ENCODE results near the gene DPYSL4. TPM values are rescaled to one million over a fixed set of nuclear protein-coding genes. Genes with fewer than 3 reads are reported as not detected.

The DPYSL4 gene
- total and polyA plus RNA-seq, 2 of the 4 experiments (the other 2 are of a cell fraction): 8.1 to 30.5 TPM

- H2BK20ac ChIP-seq (ENCODE audit: low read depth, low read length): no peak overlapping the region
- TF ChIP-seq RCOR1 (IDR thresholded peaks at IDR 0.05; ENCODE audit: insufficient replicate concordance, low read length): no peak
- no peak for TF ChIP-seq POLR2A (IDR thresholded peaks at IDR 0.05; ENCODE audit: low read depth, low read length)
- no peak for TF ChIP-seq ELK1 (IDR thresholded peaks at IDR 0.05; ENCODE audit: borderline replicate concordance, low read depth, low read length)
- no peak for TF ChIP-seq BHLHE40 (IDR thresholded peaks at IDR 0.05; ENCODE audit: low read depth, low read length)
- no peak for TF ChIP-seq CTCF (conservative IDR thresholded peaks at IDR 0.05; ENCODE audit: low read depth, low read length)
- TF ChIP-seq USF2 (IDR thresholded peaks at IDR 0.05; ENCODE audit: low read depth, low read length): no peak
- no peak for TF ChIP-seq CEBPB (IDR thresholded peaks at IDR 0.05; ENCODE audit: low read depth, low read length)
- TF ChIP-seq NFE2L2 (IDR thresholded peaks at IDR 0.05; ENCODE audit: low read depth, low read length): no peak
- TF ChIP-seq RFX5 (IDR thresholded peaks at IDR 0.05; ENCODE audit: low read depth, low read length): no peak
- no peak for TF ChIP-seq MXI1 (IDR thresholded peaks at IDR 0.05; ENCODE audit: borderline replicate concordance, low read depth, low read length)
- TF ChIP-seq MAFK (IDR thresholded peaks at IDR 0.05; ENCODE audit: low read depth, low read length): no peak
- no peak for TF ChIP-seq MAZ (IDR thresholded peaks at IDR 0.05; ENCODE audit: borderline replicate concordance, low read depth, low read length)
- no peak for TF ChIP-seq FOS (IDR thresholded peaks at IDR 0.05; ENCODE audit: low read depth, low read length)
- TF ChIP-seq CHD1 (IDR thresholded peaks at IDR 0.05; ENCODE audit: low read depth, low read length): no peak
- TF ChIP-seq SMC3 (IDR thresholded peaks at IDR 0.05; ENCODE audit: low read depth, low read length): no peak
- TF ChIP-seq RAD21 (IDR thresholded peaks at IDR 0.05; ENCODE audit: low read length): no peak
- intact Hi-C loops (cut with micrococcal nuclease): no loop called here
Measured at GRCh38 chr10:132252412-132252811, 65.7 kb downstream of the DPYSL4 start.

More at GRCh38 chr10:132252412-132252811, 65.7 kb downstream of the DPYSL4 start:
- Histone ChIP-seq H3K4me1 (ENCODE audit: control insufficient read depth, insufficient read depth, low read length) (no peaks in the 10 kb centered on the region; the same call in 1 of the 2 replicates), H3K27ac (ENCODE audit: insufficient read depth, low read length) (no peak overlapping the region), H3K27me3 (ENCODE audit: control insufficient read depth, insufficient read depth, low read length) (no peaks in the 10 kb centered on the region; the same call in 1 of the 2 replicates), H2BK5ac (ENCODE audit: low read depth, low read length, poor library complexity, severe bottlenecking) (no peak overlapping the region), H3K56ac (ENCODE audit: extremely low read depth, insufficient read depth, low read length) (no peak overlapping the region), H2AFZ (replicated peaks; ENCODE audit: low read length, poor library complexity) (peak overlapping the region; percentile 58), H3K18ac (ENCODE audit: low read depth, low read length) (no peak overlapping the region), H3K4ac (ENCODE audit: low read depth, low read length) (no peak overlapping the region), H3K23ac (ENCODE audit: low read depth, low read length) (no peak overlapping the region), H3K9me3 (ENCODE audit: control insufficient read depth, insufficient read depth, low read length) (no peaks in the 10 kb centered on the region), H2BK120ac (ENCODE audit: low read depth, low read length) (no peak overlapping the region), H2BK15ac (ENCODE audit: low read depth, low read length) (no peak overlapping the region), H2AK9ac (replicated peaks; ENCODE audit: low read depth, low read length, poor library complexity) (no peak overlapping the region), H3K9ac (ENCODE audit: low read depth, low read length) (no peak overlapping the region), H4K5ac (ENCODE audit: low read depth, low read length) (no peak overlapping the region), H4K20me1 (ENCODE audit: insufficient read depth, low read length) (no peaks in the 10 kb centered on the region), H4K91ac (ENCODE audit: insufficient read depth, low read depth, low read length) (no peak overlapping the region), H3K9me1 (ENCODE audit: insufficient read depth, low read length) (no peaks in the 10 kb centered on the region), H3K36me3 (ENCODE audit: control insufficient read depth, insufficient read depth, low read length) (no peaks in the 10 kb centered on the region), H3K4me2 (ENCODE audit: low read depth, low read length) (no peak overlapping the region), H3K79me1 (ENCODE audit: low read depth in 1 of 2, low read length in 2 of 2) (no peaks in the 10 kb centered on the region), H4K8ac (ENCODE audit: low read depth in 2 of 2, low read length in 2 of 2) (no peak overlapping the region), H3K4me3 (ENCODE audit: insufficient read depth, low read depth, low read length) (no peak overlapping the region), H2AK5ac (ENCODE audit: low read depth, low read length) (no peak overlapping the region), H3K14ac (replicated peaks; ENCODE audit: low read depth, low read length) (no peak overlapping the region)
- no TSS peak for BruUV-seq (replicated peaks)
- 90% methylated on average over 13 of the region's 17 CpGs; no CpG with 5 or more reads in 1 of the 2 experiments for WGBS, 2 experiments (ENCODE audit: extremely low coverage in 2 of 2, insufficient read length in 1 of 2)
- DNase-seq: no peak
- dilution Hi-C loops (cut with HindIII; ENCODE audit: low sequenced_read_pairs, unreplicated experiment): no loop called here
- ChIA-PET CTCF (no interaction called here), POLR2A (ENCODE audit: unreplicated experiment) (no interaction called here)
- ATAC-seq (ENCODE audit: low read depth): no peak
- in situ Hi-C loops (cut with MboI; ENCODE audit: low sequenced_read_pairs): no loop called here

Measured in IMR-90 (cell line).